Hematopoietic multipotent progenitor cell treated with erythropoietin and hydrocortisone succinate and interleukin-3 and kit ligand, for 17 days (in vitro differentiated cells): Measurements from ENCODE around the gene ZNF222.

Experiments
- DNase-seq: peaks from one replicate; pipeline ENCODE4 v3.0.0-alpha.2; 2015; ENCODE audit warnings: low spot score

The ZNF222 gene

GRCh38 chr19:44025217-44025936, at the start of gene ZNF222:
TSS of gene ZNF222 (plus strand) at chr19:44025379. CDS start at chr19:44025437, 58 bp downstream.
- peak; percentile 39 for DNase-seq

- no peak for DNase-seq
These were observed 48.4 kb upstream of the ZNF222 start for GRCh38 chr19:43976732-43977131.

- no peak for DNase-seq
These were observed 41.7 kb upstream of the ZNF222 start for GRCh38 chr19:43983544-43983911.

GRCh38 chr19:43983912-43984686, 41.1 kb upstream of the ZNF222 start, which contains the start of gene ZNF155:
TSS of gene ZNF155 (plus strand) at chr19:43984188. CDS start at chr19:43988544, 4,356 bp downstream.
- DNase-seq, result peak; percentile 70

GRCh38 chr19:43984687-43985000, 40.5 kb upstream of the ZNF222 start:
- no peak for DNase-seq

GRCh38 chr19:43997631-43998290, 27.4 kb upstream of the ZNF222 start:
- DNase-seq, result no peak

GRCh38 chr19:44002212-44002565, 23.0 kb upstream of the ZNF222 start:
- DNase-seq, result no peak

GRCh38 chr19:44002566-44003460, 22.4 kb upstream of the ZNF222 start, which contains the start of gene ZNF230:
TSS of gene ZNF230 (plus strand) at chr19:44002957. CDS start at chr19:44007079, 4,122 bp downstream.
- peak; percentile 90 for DNase-seq

- DNase-seq, result peak; percentile 7
These were observed 21.6 kb upstream of the ZNF222 start for GRCh38 chr19:44003461-44004009.

GRCh38 chr19:44005973-44006372, 19.2 kb upstream of the ZNF222 start:
- DNase-seq, result no peak

- DNase-seq, result no peak
These were observed 17.7 kb upstream of the ZNF222 start for GRCh38 chr19:44007473-44007872.

- DNase-seq, result no peak
These were observed 14.7 kb upstream of the ZNF222 start for GRCh38 chr19:44010468-44010867.

- DNase-seq, result no peak
These were observed 5.7 kb upstream of the ZNF222 start for GRCh38 chr19:44019498-44019897.

- no peak for DNase-seq
These were observed 4.0 kb upstream of the ZNF222 start for GRCh38 chr19:44021221-44021620.

- DNase-seq, result no peak
These were observed 321 bp upstream of the ZNF222 start for GRCh38 chr19:44024900-44025216.

GRCh38 chr19:44026622-44027021, 1.4 kb downstream of the ZNF222 start:
- DNase-seq, result no peak

- DNase-seq, result no peak
These were observed 6.9 kb downstream of the ZNF222 start for GRCh38 chr19:44032001-44032610.

- DNase-seq, result no peak
These were observed 17.0 kb downstream of the ZNF222 start for GRCh38 chr19:44042147-44042546.

GRCh38 chr19:44050740-44051649, 25.8 kb downstream of the ZNF222 start:
- DNase-seq, result no peak
